Suprapubic skin (tissue), 4 donors: ENCODE results near the gene SPRED2.

Source experiments
- CTCF ChIP-seq, 2 donors: fragments of 200-600 bp in 1 of 2; fragments of 450-650 bp in 1 of 2; sonication (generic) in 1 of 2; IDR thresholded peaks; one replicate each; pipeline ENCODE4 v1.5.1; 2016 to 2019; ENCODE audit warnings: antibody characterized with exemption in 2 of 2, mild to moderate bottlenecking in 1 of 2, moderate library complexity in 1 of 2
- EP300 ChIP-seq: sonication (generic); formaldehyde crosslinking; IDR thresholded peaks from one replicate; pipeline ENCODE4 v1.6.1; 2017; ENCODE audit warnings: antibody characterized with exemption
- POLR2A ChIP-seq, 2 donors: fragments of 450-650 bp; IDR thresholded peaks; one replicate each; pipeline ENCODE4 v1.6.1; 2017; ENCODE audit warnings: antibody characterized with exemption in 2 of 2, mild to moderate bottlenecking in 2 of 2, moderate library complexity in 2 of 2
- POLR2AphosphoS5 ChIP-seq, 3 donors: sonication (generic); formaldehyde crosslinking; IDR thresholded peaks; one replicate each; pipeline ENCODE4 v1.6.1; 2017; ENCODE audit warnings: antibody characterized with exemption in 3 of 3

DNA sequence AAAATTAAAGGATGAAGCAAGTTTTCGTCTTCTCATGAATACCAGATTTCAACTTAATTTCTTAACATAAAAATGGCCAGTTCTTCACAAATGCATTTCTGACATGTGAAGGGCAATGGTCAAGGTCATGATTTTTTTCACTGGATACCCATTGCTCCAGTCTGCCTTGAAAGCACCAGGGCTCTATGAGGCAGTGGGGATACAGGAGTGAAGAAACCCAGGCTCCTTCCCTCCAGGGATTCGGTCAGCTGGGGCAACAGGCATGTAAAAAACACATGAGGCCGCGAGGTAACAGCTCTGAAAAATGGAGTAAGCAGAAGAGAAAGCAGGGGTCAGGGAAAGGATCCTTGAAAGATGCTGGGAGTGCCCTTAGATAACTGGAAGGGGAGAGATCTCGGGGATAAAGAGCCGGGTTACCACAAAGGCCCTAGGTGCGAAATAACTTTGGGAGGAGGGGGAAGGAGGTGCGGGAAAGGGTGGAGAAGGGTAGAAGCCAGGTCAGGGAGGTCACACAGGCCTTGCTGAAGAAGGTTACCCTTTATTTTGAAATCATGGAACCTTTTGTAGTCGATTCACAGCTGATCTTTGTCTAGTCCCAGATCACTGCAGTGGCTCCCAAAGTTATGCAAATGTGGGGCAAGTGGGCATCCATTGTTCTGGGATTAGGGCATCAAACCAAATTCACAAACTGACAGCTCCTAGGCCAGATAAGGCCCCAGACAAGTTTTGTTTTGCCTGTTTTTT, 5.2 kb upstream of the SPRED2 start:
- TF ChIP-seq POLR2AphosphoS5 (IDR thresholded peaks at IDR 0.05) = no peak
- no peak for TF ChIP-seq CTCF (IDR thresholded peaks at IDR 0.05)
- TF ChIP-seq POLR2A (IDR thresholded peaks at IDR 0.05) = no peak
- no peak for TF ChIP-seq EP300
